ENCODE data around the gene TRRAP.

GRCh38 chr7:98855610-98856422, 22.5 kb upstream of the TRRAP start:
- no peak for TF ChIP-seq CTCF (IDR thresholded peaks at IDR 0.05)
- TF ChIP-seq POLR2A (IDR thresholded peaks at IDR 0.05), result no peak
